Measurements from ENCODE around the gene NRDC. TPM values are rescaled to one million over a fixed set of nuclear protein-coding genes. Genes with fewer than 3 reads are reported as not detected.
"Not testable (repeated sequence)": the region's sequence is repeated elsewhere in the genome, so short reads cannot be mapped to it uniquely, and the experiment has no call there.

The NRDC gene
- total RNA-seq, 4 donors from 2014 or later = 66.3 to 106 (median 92.7) TPM

DNA sequence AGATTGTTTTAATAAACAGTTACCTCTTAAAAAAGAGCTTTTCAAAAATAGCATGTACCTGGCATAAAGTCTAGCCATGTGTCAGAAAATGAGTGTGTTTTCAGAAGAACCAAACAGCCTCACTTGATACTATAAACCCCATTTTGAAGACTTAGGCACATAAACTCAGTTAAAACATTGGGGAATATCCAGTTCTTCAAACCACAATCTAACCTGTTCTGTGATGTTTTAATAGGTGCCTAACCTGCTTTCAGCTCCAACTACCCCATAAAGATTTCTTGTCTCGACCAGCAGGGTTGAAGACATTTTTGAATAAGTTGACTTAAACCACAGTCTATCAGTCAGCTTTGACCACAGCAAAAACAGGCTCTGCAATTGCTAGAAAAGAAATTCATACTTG lies 41.3 kb downstream of the NRDC start:
- Histone ChIP-seq H3K4me3 (no peak overlapping the region), H3K27me3 (no peaks in the 10 kb centered on the region), H3K4me1 (peaks cover 0 to 5% (median 0%) of the 10 kb centered on the region in 4 donors), H3K9me3 (no peaks in the 10 kb centered on the region), H3K27ac (no peak overlapping the region), H3K36me3 (peaks cover 0 to 48% (median 7%) of the 10 kb centered on the region in 3 donors)
- WGBS, 2 donors = 83 to 91% methylated on average over 1 of the region's 1 CpG
- TF ChIP-seq, protein P1, sequence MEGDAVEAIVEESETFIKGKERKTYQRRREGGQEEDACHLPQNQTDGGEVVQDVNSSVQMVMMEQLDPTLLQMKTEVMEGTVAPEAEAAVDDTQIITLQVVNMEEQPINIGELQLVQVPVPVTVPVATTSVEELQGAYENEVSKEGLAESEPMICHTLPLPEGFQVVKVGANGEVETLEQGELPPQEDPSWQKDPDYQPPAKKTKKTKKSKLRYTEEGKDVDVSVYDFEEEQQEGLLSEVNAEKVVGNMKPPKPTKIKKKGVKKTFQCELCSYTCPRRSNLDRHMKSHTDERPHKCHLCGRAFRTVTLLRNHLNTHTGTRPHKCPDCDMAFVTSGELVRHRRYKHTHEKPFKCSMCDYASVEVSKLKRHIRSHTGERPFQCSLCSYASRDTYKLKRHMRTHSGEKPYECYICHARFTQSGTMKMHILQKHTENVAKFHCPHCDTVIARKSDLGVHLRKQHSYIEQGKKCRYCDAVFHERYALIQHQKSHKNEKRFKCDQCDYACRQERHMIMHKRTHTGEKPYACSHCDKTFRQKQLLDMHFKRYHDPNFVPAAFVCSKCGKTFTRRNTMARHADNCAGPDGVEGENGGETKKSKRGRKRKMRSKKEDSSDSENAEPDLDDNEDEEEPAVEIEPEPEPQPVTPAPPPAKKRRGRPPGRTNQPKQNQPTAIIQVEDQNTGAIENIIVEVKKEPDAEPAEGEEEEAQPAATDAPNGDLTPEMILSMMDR (IDR thresholded peaks at IDR 0.05) = no peak
- no peak for DNase-seq (ENCODE audit: low spot score in 2 of 2)

- WGBS, 2 donors = 97 to 98% methylated on average over 2 of the region's 2 CpGs
- H3K4me1 ChIP-seq = no peaks in the 10 kb centered on the region
- no peaks in the 10 kb centered on the region for H3K9me3 ChIP-seq
- no peaks in the 10 kb centered on the region for H3K27me3 ChIP-seq
- H3K4me3 ChIP-seq = no peak overlapping the region
- no peak for DNase-seq (ENCODE audit: low spot score in 2 of 2)
- H3K27ac ChIP-seq = no peak overlapping the region
- H3K36me3 ChIP-seq = peaks cover 0 to 77% (median 7%) of the 10 kb centered on the region in 3 donors
- no peak for TF ChIP-seq POLR2A (IDR thresholded peaks at IDR 0.05)
These were observed 44.8 kb downstream of the NRDC start for GRCh38 chr1:51833700-51834099.

DNA sequence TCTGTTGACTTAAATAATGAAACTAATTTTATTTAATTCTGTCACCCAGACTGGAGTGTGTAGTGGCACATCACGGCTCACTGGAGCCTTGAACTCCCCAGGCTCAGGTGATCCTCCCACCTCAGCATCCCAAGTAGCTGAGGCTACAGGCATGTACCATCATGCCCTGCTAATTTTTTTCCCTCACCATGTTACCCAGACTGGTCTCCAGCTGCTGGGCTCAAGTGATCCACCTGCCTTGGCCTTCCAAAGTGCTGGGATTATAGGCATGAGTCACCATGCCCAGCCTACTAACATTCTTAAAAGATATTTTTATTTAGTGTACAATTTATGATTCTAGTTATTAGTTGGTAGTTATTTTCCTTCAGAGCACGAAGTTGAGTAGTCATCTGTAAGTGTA lies 49.5 kb downstream of the NRDC start:
- TF ChIP-seq, protein P1 (IDR thresholded peaks at IDR 0.05) = no peak

GRCh38 chr1:51819810-51820209 lies 58.7 kb downstream of the NRDC start:
- Histone ChIP-seq H3K9me3 (no peaks in the 10 kb centered on the region), H3K27me3 (no peaks in the 10 kb centered on the region), H3K36me3 (peaks cover 0 to 69% (median 4%) of the 10 kb centered on the region in 3 donors), H3K4me3 (no peak overlapping the region), H3K4me1 (peaks cover 0 to 3% (median 0%) of the 10 kb centered on the region in 4 donors), H3K27ac (no peak overlapping the region)
- DNase-seq (ENCODE audit: low spot score in 2 of 2) = no peak
- 94 to 95% methylated on average over 1 of the region's 1 CpG for WGBS, 2 donors
- TF ChIP-seq, protein P1 (IDR thresholded peaks at IDR 0.05) = no peak
- no peak for TF ChIP-seq POLR2A (IDR thresholded peaks at IDR 0.05)
- no peak for TF ChIP-seq EP300 (IDR thresholded peaks at IDR 0.05)

More for the DNA sequence above, 49.5 kb downstream of the NRDC start:
- no peak for DNase-seq (ENCODE audit: low spot score in 2 of 2)
- Histone ChIP-seq H3K27ac (no peak overlapping the region), H3K4me3 (no peak overlapping the region), H3K36me3 (peaks cover 4 to 87% (median 10%) of the 10 kb centered on the region in 3 donors), H3K27me3 (no peaks in the 10 kb centered on the region), H3K9me3 (no peaks in the 10 kb centered on the region), H3K4me1 (no peaks in the 10 kb centered on the region)
- WGBS, 2 donors = 97 to 98% methylated on average over 2 of the region's 2 CpGs

GRCh38 chr1:51819021-51819420 lies 59.5 kb downstream of the NRDC start:
- not testable (repeated sequence) for H3K27ac ChIP-seq; H3K27me3 ChIP-seq; H3K4me1 ChIP-seq; H3K9me3 ChIP-seq; H3K4me3 ChIP-seq; DNase-seq (ENCODE audit: low spot score in 2 of 2)
- H3K36me3 ChIP-seq = peaks cover 0 to 69% (median 0%) of the 10 kb centered on the region in 3 donors
- WGBS, 2 donors = 93% methylated on average over 9 of the region's 9 CpGs

- 64 to 74% methylated on average over 3 of the region's 3 CpGs for WGBS, 2 donors
These were observed 60.0 kb downstream of the NRDC start for GRCh38 chr1:51818487-51818886.

More at GRCh38 chr1:51818487-51818886, 60.0 kb downstream of the NRDC start:
- Histone ChIP-seq H3K9me3 (no peaks in the 10 kb centered on the region), H3K4me1 (peaks cover 0 to 3% (median 0%) of the 10 kb centered on the region in 4 donors), H3K27me3 (no peaks in the 10 kb centered on the region), H3K36me3 (peaks cover 0 to 69% (median 0%) of the 10 kb centered on the region in 3 donors), H3K4me3 (no peak overlapping the region), H3K27ac (no peak overlapping the region)
- DNase-seq (ENCODE audit: low spot score in 2 of 2) = no peak
- TF ChIP-seq, protein P1 (IDR thresholded peaks at IDR 0.05) = no peak
- TF ChIP-seq POLR2A (IDR thresholded peaks at IDR 0.05) = no peak

Measured in tibial nerve (tissue), 4 donors.